ENCODE measurements around the gene PARVB.
"Not testable (repeated sequence)": the region's sequence is repeated elsewhere in the genome, so short reads cannot be mapped to it uniquely, and the experiment has no call there.

Gene PARVB

GRCh38 chr22:44091021-44091721, 67.1 kb downstream of the PARVB start:
- no peak for DNase-seq

GRCh38 chr22:44091751-44092150, 67.6 kb downstream of the PARVB start:
- DNase-seq = no peak

- DNase-seq = no peak
Measured at GRCh38 chr22:44092636-44093220, 68.6 kb downstream of the PARVB start.

GRCh38 chr22:44093791-44094190, 69.7 kb downstream of the PARVB start:
- DNase-seq = no peak

- DNase-seq = no peak
Measured at GRCh38 chr22:44094751-44095302, 70.7 kb downstream of the PARVB start.

GRCh38 chr22:44096736-44097135, 72.6 kb downstream of the PARVB start:
- no peak for DNase-seq

GRCh38 chr22:44097263-44098020, 73.3 kb downstream of the PARVB start:
- DNase-seq = no peak

GRCh38 chr22:44098021-44098739, 74.1 kb downstream of the PARVB start:
- no peak for DNase-seq

GRCh38 chr22:44098966-44099530, 74.9 kb downstream of the PARVB start:
- DNase-seq = no peak

GRCh38 chr22:44099696-44100095, 75.6 kb downstream of the PARVB start:
- no peak for DNase-seq

GRCh38 chr22:44100411-44100810, 76.3 kb downstream of the PARVB start:
- no peak for DNase-seq

- no peak for DNase-seq
Measured at GRCh38 chr22:44102121-44102520, 78.0 kb downstream of the PARVB start.

GRCh38 chr22:44102856-44103255, 78.8 kb downstream of the PARVB start:
- DNase-seq = no peak

GRCh38 chr22:44103735-44104480, 79.8 kb downstream of the PARVB start:
- DNase-seq = no peak

GRCh38 chr22:44107340-44107739, 83.2 kb downstream of the PARVB start:
- no peak for DNase-seq

- no peak for DNase-seq
Measured at GRCh38 chr22:44108076-44108475, 84.0 kb downstream of the PARVB start.

- no peak for DNase-seq
Measured at GRCh38 chr22:44108806-44109385, 84.8 kb downstream of the PARVB start.

- DNase-seq = no peak
Measured at GRCh38 chr22:44109416-44109815, 85.3 kb downstream of the PARVB start.

- not testable (repeated sequence) for DNase-seq
Measured at GRCh38 chr22:44110656-44111055, 86.6 kb downstream of the PARVB start.

GRCh38 chr22:44111562-44112155, 87.6 kb downstream of the PARVB start:
- no peak for DNase-seq

GRCh38 chr22:44112191-44112590, 88.1 kb downstream of the PARVB start:
- DNase-seq = no peak
